Measurements from ENCODE around the gene CTNND1.
"Not testable (repeated sequence)": the region's sequence is repeated elsewhere in the genome, so short reads cannot be mapped to it uniquely, and the experiment has no call there.

The CTNND1 gene

DNA sequence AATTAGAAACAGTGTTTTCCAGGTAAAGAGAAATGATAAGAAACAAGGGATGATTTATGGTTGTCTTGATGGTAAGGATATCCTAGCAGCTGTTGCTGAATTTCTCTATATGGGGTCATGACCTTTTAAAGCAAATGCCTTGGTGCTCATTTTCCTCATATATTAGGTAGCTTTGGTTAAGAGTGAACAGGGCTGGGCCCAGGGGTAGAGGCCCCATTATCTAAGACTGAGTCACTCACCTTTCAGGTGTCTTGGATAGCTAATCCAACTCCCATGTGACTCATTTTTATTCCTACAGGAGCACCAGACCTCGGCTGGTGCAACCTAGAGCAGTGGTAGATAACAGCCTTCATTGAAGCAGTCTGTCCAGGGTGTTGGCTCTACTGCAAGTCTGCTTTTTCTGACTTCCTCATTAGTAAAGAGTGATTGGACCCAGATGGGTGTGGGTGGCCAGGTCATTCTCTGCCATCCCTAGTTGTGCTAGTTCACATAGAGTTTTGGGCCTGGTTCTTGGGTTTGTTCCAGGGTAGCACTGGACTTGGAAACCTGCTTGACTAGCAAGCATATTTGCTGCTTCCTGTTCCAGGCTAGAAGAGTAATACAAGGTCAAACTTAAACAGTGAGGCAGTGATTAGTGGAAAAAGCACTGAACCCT, 37.4 kb downstream of the CTNND1 start:
- peak; percentile 63 for DNase-seq

DNA sequence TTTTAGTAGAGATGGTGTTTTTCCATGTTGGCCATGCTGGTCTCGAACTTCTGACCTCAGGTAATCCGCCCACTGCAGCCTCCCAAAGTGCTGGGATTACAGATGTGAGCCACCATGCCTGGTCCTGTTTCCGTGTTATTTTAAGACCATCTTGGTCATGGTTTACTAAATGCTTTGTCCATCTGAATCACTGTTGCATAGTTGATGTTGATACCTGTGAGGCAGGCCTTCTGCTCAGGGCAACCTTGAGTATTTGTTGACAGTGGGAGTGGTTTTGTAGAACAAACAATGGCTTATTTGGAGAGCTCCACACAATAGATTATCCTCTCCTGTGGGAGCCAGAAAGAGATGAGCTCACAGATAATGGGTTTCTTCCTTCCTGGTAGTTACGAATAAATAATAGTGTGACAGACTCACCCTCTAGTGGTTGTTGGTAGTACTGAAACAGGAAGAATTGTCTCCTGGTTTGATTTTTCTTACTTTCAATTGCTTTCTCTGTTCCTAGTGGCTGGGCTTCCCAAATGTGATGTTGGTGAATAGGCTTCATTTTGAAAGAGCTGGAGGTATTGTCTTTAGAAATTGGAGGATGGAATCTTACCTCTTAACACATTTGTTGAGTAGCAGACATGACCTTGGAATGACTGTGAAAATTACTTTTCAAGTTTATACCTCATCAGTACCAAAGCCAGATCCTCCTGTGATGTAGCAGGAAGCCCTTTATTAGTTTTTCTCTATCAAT, 39.0 kb downstream of the CTNND1 start:
- DNase-seq, result peak; percentile 88

DNA sequence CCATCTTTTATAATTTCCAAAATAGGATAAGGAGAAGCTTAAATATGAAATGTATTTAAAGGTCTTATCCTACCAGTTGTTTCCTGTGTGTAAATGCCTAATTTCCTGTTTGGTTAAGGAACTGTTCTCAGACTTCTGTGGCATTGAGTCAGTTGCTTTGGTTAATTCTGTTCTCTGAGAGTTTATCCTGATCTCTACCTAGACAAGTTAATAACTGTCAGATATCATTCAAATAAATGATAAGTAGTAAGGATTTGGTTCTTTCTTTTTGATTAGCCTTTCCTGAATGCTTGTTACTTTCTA, 39.5 kb downstream of the CTNND1 start:
- DNase-seq, result no peak

DNA sequence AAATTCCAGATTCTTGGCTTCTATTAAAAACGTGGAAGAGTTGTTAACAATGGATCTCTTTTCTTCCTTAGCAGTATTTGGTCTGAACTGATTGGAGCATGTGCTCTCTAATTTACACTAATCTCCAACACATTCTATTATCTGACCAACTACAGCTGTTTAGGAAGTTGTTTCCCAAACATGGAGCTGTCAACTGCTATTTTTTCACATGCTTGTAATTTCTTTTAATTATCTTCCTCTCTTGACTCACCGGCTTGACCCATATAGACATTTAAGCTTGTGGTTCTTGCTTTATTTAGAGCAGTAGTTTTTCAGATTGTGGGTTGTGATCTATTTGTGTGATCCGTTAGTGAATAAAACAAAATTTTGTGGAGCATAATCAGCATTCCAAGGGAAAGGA, 40.8 kb downstream of the CTNND1 start:
- no peak for DNase-seq

DNA sequence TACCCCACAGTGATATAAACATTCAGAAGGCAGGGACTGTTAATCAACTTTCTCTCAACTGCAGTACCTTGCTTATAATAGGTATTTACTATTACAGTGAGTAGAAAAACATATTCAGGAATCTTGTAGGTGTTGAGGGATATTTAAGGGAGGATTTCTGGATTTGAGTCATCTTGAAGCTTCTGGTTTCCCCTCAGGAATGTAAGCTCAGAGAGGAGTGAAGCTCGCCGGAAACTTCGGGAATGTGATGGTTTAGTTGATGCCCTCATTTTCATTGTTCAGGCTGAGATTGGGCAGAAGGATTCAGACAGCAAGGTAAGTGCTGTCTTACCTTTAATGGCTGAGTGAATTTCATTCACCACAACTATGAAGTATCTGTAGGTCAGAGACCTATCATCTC, 42.9 kb downstream of the CTNND1 start:
- no peak for DNase-seq

DNA sequence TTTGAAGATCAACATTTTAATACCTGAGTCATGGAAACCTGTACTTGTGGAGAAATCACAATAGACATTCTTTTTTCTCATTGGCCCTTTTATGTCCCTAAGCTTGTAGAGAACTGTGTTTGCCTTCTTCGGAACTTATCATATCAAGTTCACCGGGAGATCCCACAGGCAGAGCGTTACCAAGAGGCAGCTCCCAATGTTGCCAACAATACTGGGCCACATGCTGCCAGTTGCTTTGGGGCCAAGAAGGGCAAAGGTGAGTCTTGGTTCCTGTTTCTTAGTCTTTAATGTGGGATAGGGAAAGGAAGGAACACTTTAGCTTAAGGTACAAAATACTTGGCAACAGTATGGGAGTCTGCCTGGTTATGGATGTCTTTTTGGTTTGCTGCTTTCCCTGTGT, 44.2 kb downstream of the CTNND1 start:
- DNase-seq, result no peak

DNA sequence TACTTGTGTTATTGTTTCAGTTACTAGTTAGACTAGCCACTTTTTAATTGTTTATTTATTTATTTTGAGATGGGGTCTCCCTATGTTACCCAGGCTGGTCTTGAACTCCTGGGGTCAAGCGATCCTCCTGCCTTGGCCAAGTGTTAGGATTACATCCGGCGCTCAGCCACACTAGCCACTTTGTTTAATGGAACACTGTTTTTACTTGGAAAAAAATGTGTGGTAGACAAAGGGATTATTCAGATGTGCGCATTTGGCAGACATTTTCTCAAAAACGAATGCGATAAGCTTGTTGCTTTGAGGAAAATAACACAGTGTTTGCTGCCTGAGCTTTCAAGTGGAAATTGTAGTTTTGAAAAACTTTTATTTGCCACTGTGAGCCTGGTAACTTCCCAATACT, 51.0 kb downstream of the CTNND1 start:
- DNase-seq, result no peak

DNA sequence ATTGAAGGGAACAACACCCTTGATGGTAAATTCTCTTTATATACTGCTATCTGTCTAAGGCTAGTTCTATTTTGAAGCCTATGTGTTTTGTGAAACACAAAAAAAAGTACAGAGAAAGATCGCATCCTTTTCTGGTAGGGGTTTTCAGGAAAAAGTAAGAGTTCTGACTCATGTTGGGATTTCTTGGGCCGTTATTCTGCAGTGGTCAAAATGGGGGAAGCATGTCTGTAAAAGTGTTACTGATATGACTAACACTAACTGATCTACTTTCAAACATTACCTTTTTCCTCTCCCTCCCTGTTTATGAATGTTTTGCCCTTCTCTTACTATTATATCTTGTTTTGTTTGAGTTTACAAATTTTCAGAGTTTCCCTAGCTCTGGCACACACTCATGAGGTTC, 53.9 kb downstream of the CTNND1 start:
- no peak for DNase-seq

DNA sequence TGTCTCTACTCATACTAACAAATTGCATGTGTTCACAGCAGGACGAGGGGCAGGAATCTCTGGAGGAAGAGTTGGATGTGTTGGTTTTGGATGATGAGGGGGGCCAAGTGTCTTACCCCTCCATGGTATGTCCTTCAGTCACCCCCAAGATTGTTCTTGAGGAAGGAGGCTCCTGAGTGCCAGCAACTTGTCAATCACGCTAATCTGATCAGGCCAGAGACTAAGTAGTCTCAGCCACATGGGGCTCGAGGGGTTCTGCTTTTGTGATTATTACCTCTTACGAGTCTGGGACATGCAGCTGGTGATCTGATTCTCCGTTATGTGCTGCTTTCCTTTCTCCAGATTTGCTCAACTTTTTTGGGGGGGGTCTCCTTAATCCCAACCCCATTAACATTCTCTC, 54.3 kb downstream of the CTNND1 start:
- peak; percentile 32 for DNase-seq

DNA sequence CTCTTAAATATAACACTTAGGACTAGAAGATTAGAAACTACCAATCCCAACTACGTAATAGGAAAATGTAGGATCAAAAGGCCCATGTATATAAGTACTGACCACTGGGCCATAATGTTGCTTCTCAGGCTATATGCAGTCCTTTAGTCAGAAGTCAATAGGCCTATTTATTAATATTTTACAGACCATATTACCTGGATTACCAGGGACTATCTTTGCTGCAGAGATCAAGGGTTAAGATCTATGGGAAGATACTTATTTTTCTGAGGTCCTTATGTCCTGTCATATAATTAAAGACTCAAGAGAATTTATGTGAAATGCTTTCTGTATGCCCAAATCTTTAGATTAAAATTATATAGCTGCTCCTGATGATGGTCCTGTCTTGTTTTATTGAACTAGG, 57.2 kb downstream of the CTNND1 start:
- DNase-seq, result no peak

DNA sequence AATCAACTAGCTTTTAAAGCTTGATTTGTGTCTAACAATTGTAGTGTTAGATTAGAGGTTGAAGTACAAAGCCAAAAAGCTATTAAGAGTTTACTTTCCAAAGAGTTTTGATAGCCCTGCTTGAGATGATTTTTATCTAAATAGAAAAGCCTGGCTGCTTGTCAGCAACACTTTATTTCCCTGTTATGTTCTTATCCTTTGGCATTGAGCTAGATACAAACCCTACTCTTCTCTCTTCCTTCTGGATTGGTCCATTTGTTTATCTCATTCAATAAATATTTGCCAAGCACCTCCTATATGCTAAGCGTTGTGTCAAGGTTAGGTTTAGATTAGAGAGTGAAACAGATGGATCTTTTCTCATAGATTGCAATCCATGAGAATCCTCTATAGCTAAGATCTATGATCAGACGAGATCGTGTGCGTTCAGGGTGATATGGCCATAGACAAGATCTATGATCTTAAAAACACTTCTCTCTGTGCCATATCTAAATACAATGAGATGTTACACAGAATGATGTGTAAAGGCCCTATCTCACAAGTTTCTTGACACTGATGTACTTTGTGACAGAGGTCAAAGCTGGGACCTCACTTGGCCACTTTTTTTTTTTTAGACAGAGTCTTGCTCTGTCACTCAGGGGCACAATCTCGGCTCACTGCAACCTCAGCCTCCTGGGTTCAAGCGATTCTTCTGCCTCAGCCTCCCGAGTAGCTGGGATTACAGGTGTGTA, 57.8 kb downstream of the CTNND1 start:
- no peak for DNase-seq

DNA sequence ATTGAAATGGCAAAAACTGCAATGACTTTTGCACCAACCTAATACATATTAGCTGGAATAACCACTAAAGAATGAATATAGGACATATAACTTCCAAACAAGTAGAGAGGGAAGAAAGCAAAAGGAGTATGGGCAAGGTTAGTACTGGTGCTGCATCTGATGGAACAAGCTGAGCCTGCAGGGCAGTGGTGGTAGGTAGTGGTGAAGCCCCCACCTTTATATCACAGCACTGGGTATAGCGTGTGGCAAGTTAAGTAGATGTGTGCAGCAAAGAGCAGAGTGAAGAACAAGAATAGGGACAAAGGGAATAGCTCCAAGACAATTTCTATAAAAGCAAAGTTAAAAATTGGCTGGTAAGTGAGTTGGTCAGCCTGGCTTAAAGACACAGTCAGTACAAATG, 62.3 kb downstream of the CTNND1 start:
- DNase-seq, result no peak

DNA sequence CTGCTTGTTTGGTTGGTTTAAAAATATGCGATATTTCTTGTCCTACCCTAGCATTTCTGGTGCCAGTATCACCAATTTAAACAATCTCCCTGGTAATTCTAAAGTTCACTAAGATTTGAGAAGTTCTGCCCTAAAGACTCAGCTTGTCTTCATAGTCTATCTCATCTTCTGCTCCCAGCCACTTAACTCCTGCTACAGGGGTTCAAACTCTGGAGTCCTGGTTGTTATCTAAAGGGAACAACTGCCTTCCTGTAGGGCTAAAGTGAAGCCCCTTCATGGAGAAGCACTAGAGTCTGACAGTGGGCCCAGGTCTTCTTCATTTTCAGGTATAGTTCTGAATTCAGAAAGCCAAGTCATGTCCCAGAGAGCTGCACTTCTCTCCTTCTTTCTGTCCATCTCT, 73.2 kb downstream of the CTNND1 start:
- DNase-seq, result peak; percentile 11

DNA sequence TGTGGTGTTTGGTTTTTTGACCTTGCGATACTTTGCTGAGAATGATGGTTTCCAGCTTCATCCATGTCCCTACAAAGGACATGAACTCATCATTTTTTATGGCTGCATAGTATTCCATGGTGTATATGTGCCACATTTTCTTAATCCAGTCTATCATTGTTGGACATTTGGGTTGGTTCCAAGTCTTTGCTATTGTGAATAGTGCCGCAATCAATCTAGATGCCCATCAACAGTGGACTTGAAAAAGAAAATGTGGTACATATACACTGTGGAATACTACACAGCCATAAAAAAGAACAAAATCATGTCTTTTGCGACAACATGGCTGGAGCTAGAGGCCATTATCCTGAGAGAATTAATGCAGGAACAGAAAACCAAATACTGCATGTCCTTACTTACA, 77.0 kb downstream of the CTNND1 start:
- DNase-seq, result not testable (repeated sequence)

DNA sequence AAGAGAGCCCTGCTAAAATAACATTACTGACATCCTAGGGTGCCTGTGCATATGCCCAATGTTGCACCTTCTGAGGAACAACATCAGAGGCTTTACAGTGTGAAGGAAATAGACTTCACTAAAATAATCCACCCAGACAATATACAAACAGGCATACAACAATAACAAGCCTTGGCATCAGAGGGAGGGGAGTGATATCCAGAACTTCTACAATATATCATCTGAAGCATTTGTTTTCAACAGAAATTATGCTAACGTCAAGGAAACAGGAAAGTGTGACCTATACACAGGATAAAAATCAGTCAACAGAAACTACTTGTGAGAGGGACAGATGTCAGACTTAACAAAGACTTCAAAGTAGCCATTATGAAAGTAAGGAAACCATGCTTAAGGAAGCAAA, 81.3 kb downstream of the CTNND1 start:
- no peak for DNase-seq

DNA sequence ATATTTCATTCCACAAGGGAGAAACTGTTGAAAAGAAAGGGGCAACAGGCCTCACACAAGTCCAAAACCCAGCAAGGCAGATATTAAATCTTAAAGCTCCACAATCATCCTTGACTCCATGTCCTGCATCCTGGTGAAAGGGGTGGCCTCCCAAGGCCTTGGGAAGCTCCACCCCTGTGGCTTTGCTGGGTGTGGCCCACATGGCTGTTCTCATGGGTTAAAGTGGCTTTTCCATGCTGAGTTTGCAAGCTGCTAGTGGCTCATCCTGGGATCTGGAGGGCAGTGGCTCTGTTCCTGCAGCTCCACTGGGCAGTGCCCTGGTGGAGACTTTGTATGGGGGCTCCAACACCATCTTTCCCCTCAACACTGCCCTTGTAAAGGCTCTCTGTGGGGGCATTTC, 106.4 kb downstream of the CTNND1 start:
- DNase-seq, result no peak

DNA sequence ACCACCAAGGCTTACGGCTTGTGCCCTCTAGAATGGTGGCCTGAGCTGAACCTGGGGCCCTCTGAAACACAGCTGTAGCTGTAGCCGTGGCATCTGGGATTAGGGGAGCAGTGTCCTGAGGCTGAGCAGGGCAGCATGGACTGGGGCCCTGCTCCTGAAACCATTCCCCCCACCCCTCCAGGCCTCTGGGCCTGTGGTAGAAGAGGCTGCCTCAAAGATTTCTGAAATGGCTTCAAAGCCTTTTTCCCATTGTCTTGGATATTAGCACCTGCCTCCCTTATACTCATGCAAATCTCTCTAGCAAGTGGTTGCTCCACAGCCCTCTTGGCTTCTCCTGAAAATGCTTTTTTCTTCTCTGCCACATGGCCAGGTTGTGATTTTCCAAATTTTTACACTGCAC, 106.9 kb downstream of the CTNND1 start:
- no peak for DNase-seq

All from hematopoietic multipotent progenitor cell treated with erythropoietin and hydrocortisone succinate and interleukin-3 and kit ligand, for 6 days (in vitro differentiated cells).